ENCODE measurements around the gene NDUFS8. TPM values are rescaled to one million over a fixed set of nuclear protein-coding genes. Genes with fewer than 3 reads are reported as not detected.

The NDUFS8 gene
- total and polyA plus RNA-seq, 10 of the 15 experiments (the other 5 are each of a cell fraction or from before 2014, with no cell fraction given) = 17.6 to 308 (median 120) TPM

- SMC1A ChIA-PET (ENCODE audit: uncharacterized antibody, unreplicated experiment) = no interaction called here
- CTCF ChIA-PET = no interaction called here
- in situ Hi-C loops (cut with MboI) = no loop called here
Measured at GRCh38 chr11:68018730-68019190, 11.7 kb upstream of the NDUFS8 start.

More at GRCh38 chr11:68018730-68019190, 11.7 kb upstream of the NDUFS8 start:
- Histone ChIP-seq H3K27me3 (replicated peaks in 1 of 2; ENCODE audit: control insufficient read depth in 2 of 2, insufficient read depth in 2 of 2, low read length in 1 of 2) (no peaks in the 10 kb centered on the region; a peak in 1 of 4 replicates), H3K27ac (ENCODE audit: control insufficient read depth, insufficient read depth) (no peak overlapping the region), H3K36me3 (ENCODE audit: control insufficient read depth in 2 of 2, insufficient read depth in 2 of 2, low read length in 1 of 2) (no peaks in the 10 kb centered on the region), H2AFZ (ENCODE audit: control insufficient read depth, low read depth, low read length) (no peak overlapping the region), H3K4me3 (no peak overlapping the region), H3K9me3 (replicated peaks; ENCODE audit: control insufficient read depth, insufficient read depth, low read length) (no peaks in the 10 kb centered on the region), H4K20me1 (ENCODE audit: control insufficient read depth, insufficient read depth) (no peaks in the 10 kb centered on the region), H3K79me2 (ENCODE audit: control insufficient read depth, insufficient read depth, low read length) (no peaks in the 10 kb centered on the region), H3K4me2 (ENCODE audit: control insufficient read depth, insufficient read depth) (no peak overlapping the region), H3K9ac (ENCODE audit: control insufficient read depth, insufficient read depth, low read length) (no peak overlapping the region), H3K4me1 (ENCODE audit: control insufficient read depth, insufficient read depth, low read length) (no peaks in the 10 kb centered on the region)
- TF ChIP-seq IRF4 (IDR thresholded peaks at IDR 0.05; ENCODE audit: low read depth, low read length) = no peak
- TF ChIP-seq PAX5 (IDR thresholded peaks at IDR 0.05; ENCODE audit: borderline replicate concordance, low read depth, low read length) = no peak
- TF ChIP-seq BACH1 (IDR thresholded peaks at IDR 0.05; ENCODE audit: borderline replicate concordance) = no peak
- TF ChIP-seq SIN3A (IDR thresholded peaks at IDR 0.05; ENCODE audit: low read depth, low read length) = no peak
- TF ChIP-seq SMC3 (IDR thresholded peaks at IDR 0.05; ENCODE audit: borderline replicate concordance, low read length) = no peak
- no peak for TF ChIP-seq CTCF (IDR thresholded peaks at IDR 0.05 in 2 of 3, conservative IDR thresholded peaks at IDR 0.05 in 1 of 3; ENCODE audit: control insufficient read depth in 2 of 3, extremely low read depth in 1 of 3, insufficient read depth in 1 of 3, low read depth in 3 of 3, low read length in 3 of 3)
- no peak for TF ChIP-seq POLR2A (IDR thresholded peaks at IDR 0.05; ENCODE audit: low read depth, low read length)
- TF ChIP-seq NR2C2 (IDR thresholded peaks at IDR 0.05; ENCODE audit: borderline replicate concordance, control insufficient read depth, insufficient read length, low read depth) = no peak
- no peak for TF ChIP-seq NFIC (IDR thresholded peaks at IDR 0.05; ENCODE audit: low read depth, low read length)
- no peak for TF ChIP-seq ETV6 (conservative IDR thresholded peaks at IDR 0.05 in 1 of 2, IDR thresholded peaks at IDR 0.05 in 1 of 2; ENCODE audit: borderline replicate concordance in 1 of 2, low read depth in 1 of 2)
- no peak for TF ChIP-seq FOXM1 (IDR thresholded peaks at IDR 0.05; ENCODE audit: low read depth, low read length)
- TF ChIP-seq SPI1 (IDR thresholded peaks at IDR 0.05; ENCODE audit: borderline replicate concordance, insufficient read depth, low read depth, low read length) = no peak
- no peak for TF ChIP-seq MYC (IDR thresholded peaks at IDR 0.05; ENCODE audit: insufficient read depth, insufficient read length, insufficient replicate concordance, low read length, severe bottlenecking)
- no peak for TF ChIP-seq CHD2 (IDR thresholded peaks at IDR 0.05; ENCODE audit: borderline replicate concordance, low read depth, low read length)
- TF ChIP-seq BMI1 (IDR thresholded peaks at IDR 0.05; ENCODE audit: borderline replicate concordance) = no peak
- no peak for TF ChIP-seq NR2C1 (IDR thresholded peaks at IDR 0.05)
- no peak for TF ChIP-seq ATF3 (IDR thresholded peaks at IDR 0.05; ENCODE audit: borderline replicate concordance, extremely low read depth, low read depth, low read length)
- TF ChIP-seq HCFC1 (IDR thresholded peaks at IDR 0.05; ENCODE audit: low read length) = no peak
- intact Hi-C loops (cut with micrococcal nuclease; ENCODE audit: unreplicated experiment) = no loop called here
- ChIA-PET POLR2A (no interaction called here), RAD21 (ENCODE audit: unreplicated experiment) (interaction anchor here (2.0 kb wide), 1 partner anchor 8 kb away, joined by 5 read pairs; the partner anchor contains the start of gene ALDH3B1)
- no TSS peak for BruUV-seq (replicated peaks)
- ATAC-seq (no peak), FAIRE-seq (no peak), DNase-seq (ENCODE audit: low read depth, low spot score) (no peak)
- WGBS (ENCODE audit: insufficient coverage, insufficient replicate concordance, low lambda C conversion rate, missing lambda C conversion rate) = 46% methylated on average over 15 of the region's 18 CpGs

Measured in GM12878 (cell line).